Thymus (tissue), 11 donors: ENCODE results near the gene FBXO15. TPM values are rescaled to one million over a fixed set of nuclear protein-coding genes. Genes with fewer than 3 reads are reported as not detected.

ENCODE experiments used
- DNase-seq, 9 donors: peaks; one replicate each; pipeline ENCODE4 v3.0.0-alpha.2; 2013; ENCODE audit warnings: low spot score in 9 of 9, low read depth in 6 of 9, missing footprints in 1 of 9
- H3K27ac ChIP-seq, 2 donors: one replicate each; pipeline ENCODE4 v1.5.1; 2013; ENCODE audit warnings: control low read depth in 1 of 2, low read depth in 1 of 2, low read length in 1 of 2, mild to moderate bottlenecking in 1 of 2, moderate library complexity in 1 of 2
- H3K27me3 ChIP-seq, 2 donors: one replicate each; pipeline ENCODE4 v1.5.1; 2013; ENCODE audit warnings: low read length in 1 of 2; ENCODE audit not compliant: control insufficient read depth in 2 of 2, insufficient read depth in 1 of 2
- H3K36me3 ChIP-seq, 2 donors: one replicate each; pipeline ENCODE4 v1.5.1; 2013; ENCODE audit warnings: low read length in 1 of 2, mild to moderate bottlenecking in 1 of 2, moderate library complexity in 1 of 2; ENCODE audit not compliant: control insufficient read depth in 2 of 2, insufficient read depth in 2 of 2
- H3K4me1 ChIP-seq, 2 donors: one replicate each; pipeline ENCODE4 v1.5.1; 2013; ENCODE audit warnings: low read length in 2 of 2; ENCODE audit not compliant: control insufficient read depth in 2 of 2, insufficient read depth in 2 of 2
- H3K4me3 ChIP-seq, 2 donors: one replicate each; pipeline ENCODE4 v1.5.1; 2013; ENCODE audit warnings: low read length in 2 of 2, control low read depth in 1 of 2, mild to moderate bottlenecking in 1 of 2
- H3K9me3 ChIP-seq, 2 donors: one replicate each; pipeline ENCODE4 v1.5.1; 2013; ENCODE audit warnings: low read length in 1 of 2, mild to moderate bottlenecking in 1 of 2; ENCODE audit not compliant: control insufficient read depth in 2 of 2, insufficient read depth in 1 of 2
- WGBS: extraction: QIAGEN DNeasy Blood & Tissue Kit; methylation state at CpG from one replicate; pipeline ENCODE4 v1.1.7; 2013; 5-methylcytosine and 5-hydroxymethylcytosine counted together
- polyA plus RNA-seq: library from polyadenylated mRNA; stranded (reverse); fragments of 200-250 nt; gene quantifications from one replicate; pipeline ENCODE4 v1.2.3, GENCODE V29; 2013
- total RNA-seq: library from RNA; stranded (reverse); fragments of 120-200 nt; gene quantifications from one replicate; pipeline ENCODE4 v1.2.4, GENCODE V29; 2013
- donor health status: healthy.

FBXO15 gene
- total and polyA plus RNA-seq, 2 donors: 5.1 to 9.5 TPM

GRCh38 chr18:74074668-74075564 lies 72.7 kb downstream of the FBXO15 start:
- Histone ChIP-seq H3K27ac (no peak overlapping the region), H3K4me1 (peaks cover 6 to 31% of the 10 kb centered on the region in 2 donors), H3K4me3 (no peak overlapping the region), H3K9me3 (peaks cover 0 to 5% of the 10 kb centered on the region in 2 donors), H3K27me3 (no peaks in the 10 kb centered on the region), H3K36me3 (no peaks in the 10 kb centered on the region)
- DNase-seq: no peak
- 97% methylated on average over 17 of the region's 17 CpGs for WGBS

- H3K27me3 ChIP-seq: no peaks in the 10 kb centered on the region
- peaks cover 0 to 5% of the 10 kb centered on the region in 2 donors for H3K9me3 ChIP-seq
- H3K36me3 ChIP-seq: no peaks in the 10 kb centered on the region
- H3K4me3 ChIP-seq: no peak overlapping the region
- DNase-seq: peak in 1 of 9 donors; percentile 48
- peaks cover 4 to 31% of the 10 kb centered on the region in 2 donors for H3K4me1 ChIP-seq
- no peak overlapping the region for H3K27ac ChIP-seq
- 95% methylated on average over 10 of the region's 10 CpGs for WGBS
Measured at GRCh38 chr18:74073957-74074667, 73.5 kb downstream of the FBXO15 start.

GRCh38 chr18:74069178-74070050 lies 78.2 kb downstream of the FBXO15 start:
- Histone ChIP-seq H3K27me3 (no peaks in the 10 kb centered on the region), H3K9me3 (no peaks in the 10 kb centered on the region), H3K4me3 (no peak overlapping the region), H3K27ac (no peak overlapping the region), H3K36me3 (no peaks in the 10 kb centered on the region), H3K4me1 (peaks cover 22 to 32% of the 10 kb centered on the region in 2 donors)
- WGBS: 90% methylated on average over 13 of the region's 13 CpGs
- no peak for DNase-seq

GRCh38 chr18:74068296-74068695 lies 79.3 kb downstream of the FBXO15 start:
- H3K4me3 ChIP-seq: no peak overlapping the region
- H3K27me3 ChIP-seq: no peaks in the 10 kb centered on the region
- H3K27ac ChIP-seq: no peak overlapping the region
- DNase-seq: no peak
- H3K9me3 ChIP-seq: no peaks in the 10 kb centered on the region
- WGBS: 93% methylated on average over 3 of the region's 3 CpGs
- peaks cover 32 to 37% of the 10 kb centered on the region in 2 donors for H3K4me1 ChIP-seq
- H3K36me3 ChIP-seq: no peaks in the 10 kb centered on the region

GRCh38 chr18:74066018-74066417 lies 81.6 kb downstream of the FBXO15 start:
- WGBS: 76% methylated on average over 7 of the region's 7 CpGs
- no peaks in the 10 kb centered on the region for H3K36me3 ChIP-seq
- H3K27ac ChIP-seq: peak overlapping the region; percentile 87 to 95
- DNase-seq: peak in 1 of 9 donors; percentile 43
- H3K4me3 ChIP-seq: no peak overlapping the region
- H3K4me1 ChIP-seq: peaks cover 34 to 39% of the 10 kb centered on the region in 2 donors
- no peaks in the 10 kb centered on the region for H3K27me3 ChIP-seq
- no peaks in the 10 kb centered on the region for H3K9me3 ChIP-seq

GRCh38 chr18:74065366-74065765 lies 82.3 kb downstream of the FBXO15 start:
- H3K4me1 ChIP-seq: peaks cover 41 to 45% of the 10 kb centered on the region in 2 donors
- peak overlapping the region; percentile 25 to 95 for H3K27ac ChIP-seq
- H3K4me3 ChIP-seq: no peak overlapping the region
- DNase-seq: peak in 6 of 9 donors; percentile 37 to 91 (median 71)
- no peaks in the 10 kb centered on the region for H3K9me3 ChIP-seq
- H3K27me3 ChIP-seq: no peaks in the 10 kb centered on the region
- no peaks in the 10 kb centered on the region for H3K36me3 ChIP-seq
- WGBS: 12% methylated on average over 3 of the region's 3 CpGs

- WGBS: 4% methylated on average over 6 of the region's 6 CpGs
- Histone ChIP-seq H3K36me3 (no peaks in the 10 kb centered on the region), H3K9me3 (no peaks in the 10 kb centered on the region), H3K4me1 (peaks cover 46 to 52% of the 10 kb centered on the region in 2 donors), H3K27me3 (no peaks in the 10 kb centered on the region), H3K4me3 (peak overlapping the region in 1 of 2 donors; percentile 24), H3K27ac (peak overlapping the region; percentile 95 to 97)
- DNase-seq: peak in 8 of 9 donors; percentile 59 to 95 (median 78)
Measured at GRCh38 chr18:74064510-74064909, 83.1 kb downstream of the FBXO15 start.

GRCh38 chr18:74063557-74063956 lies 84.1 kb downstream of the FBXO15 start:
- H3K4me3 ChIP-seq: no peak overlapping the region
- no peaks in the 10 kb centered on the region for H3K36me3 ChIP-seq
- peaks cover 46 to 53% of the 10 kb centered on the region in 2 donors for H3K4me1 ChIP-seq
- H3K27me3 ChIP-seq: no peaks in the 10 kb centered on the region
- no peaks in the 10 kb centered on the region for H3K9me3 ChIP-seq
- 74% methylated on average over 5 of the region's 5 CpGs for WGBS
- peak in 2 of 9 donors; percentile 31 to 57 for DNase-seq
- peak overlapping the region; percentile 93 to 95 for H3K27ac ChIP-seq
